Neural progenitor cell (in vitro differentiated cells): ENCODE results near the gene RPH3AL. TPM values are rescaled to one million over a fixed set of nuclear protein-coding genes. Genes with fewer than 3 reads are reported as not detected.

Experiments
- DNase-seq: peaks from one replicate; pipeline ENCODE4 v3.0.0-alpha.2; 2016; ENCODE audit warnings: low spot score
- H2AFZ ChIP-seq: fragments of 200-600 bp; sonication (generic); replicated peaks from 2 replicates; pipeline ENCODE4 v1.6.1; 2016; ENCODE audit warnings: antibody characterized with exemption
- H3F3A ChIP-seq: fragments of 200-600 bp; sonication (generic); 2 replicates; pipeline ENCODE4 v1.6.1; 2016; ENCODE audit warnings: antibody characterized with exemption, low read depth
- H3K27ac ChIP-seq: fragments of 200-600 bp; sonication (generic); 2 replicates; pipeline ENCODE4 v1.5.1; 2016; ENCODE audit warnings: mild to moderate bottlenecking
- H3K27me3 ChIP-seq: fragments of 200-600 bp; sonication (generic); 2 replicates; pipeline ENCODE4 v1.6.1; 2016; ENCODE audit warnings: mild to moderate bottlenecking, moderate library complexity
- H3K36me3 ChIP-seq: fragments of 200-600 bp; sonication (generic); 2 replicates; pipeline ENCODE4 v1.5.1; 2016
- H3K4me1 ChIP-seq: fragments of 200-600 bp; sonication (generic); 2 replicates; pipeline ENCODE4 v1.6.1; 2016; ENCODE audit warnings: mixed run types
- H3K4me2 ChIP-seq: fragments of 200-600 bp; sonication (generic); 2 replicates; pipeline ENCODE4 v1.6.1; 2016
- H3K4me3 ChIP-seq: fragments of 200-600 bp; sonication (generic); 2 replicates; pipeline ENCODE4 v1.5.1; 2016
- H3K79me2 ChIP-seq: fragments of 200-600 bp; sonication (generic); 2 replicates; pipeline ENCODE4 v1.6.1; 2016; ENCODE audit warnings: low read depth
- H3K9ac ChIP-seq: fragments of 200-600 bp; sonication (generic); 2 replicates; pipeline ENCODE4 v1.6.1; 2016
- H3K9me3 ChIP-seq: fragments of 200-600 bp; sonication (generic); 2 replicates; pipeline ENCODE4 v1.5.1; 2016; ENCODE audit warnings: low read depth
- H4K20me1 ChIP-seq: fragments of 200-600 bp; sonication (generic); 2 replicates; pipeline ENCODE4 v1.6.1; 2016; ENCODE audit warnings: low read depth
- H3K27ac Mint-ChIP-seq: 3 replicates; pipeline ENCODE4 v1.8.0; 2021; ENCODE audit warnings: mixed read lengths
- H3K27me3 Mint-ChIP-seq: 2 replicates; pipeline ENCODE4 v1.8.0; 2022; ENCODE audit warnings: low read depth, mild to moderate bottlenecking, inconsistent platforms, moderate library complexity, mixed read lengths; ENCODE audit not compliant: insufficient read depth
- H3K36me3 Mint-ChIP-seq: 3 replicates; pipeline ENCODE4 v1.8.0; 2021; ENCODE audit warnings: mixed read lengths
- H3K4me1 Mint-ChIP-seq: 3 replicates; pipeline ENCODE4 v1.8.0; 2021; ENCODE audit warnings: mixed read lengths
- H3K4me3 Mint-ChIP-seq: 3 replicates; pipeline ENCODE4 v1.8.0; 2021; ENCODE audit warnings: mild to moderate bottlenecking, moderate library complexity, mixed read lengths
- H3K9me3 Mint-ChIP-seq: 3 replicates; pipeline ENCODE4 v1.8.0; 2020; ENCODE audit warnings: mixed read lengths
- EZH2 ChIP-seq: fragments of 200-600 bp; sonication (generic); IDR thresholded peaks from 2 replicates; pipeline ENCODE4 v1.6.1; 2017; ENCODE audit warnings: antibody characterized with exemption, mild to moderate bottlenecking, moderate library complexity
- EZH2phosphoT487 ChIP-seq: fragments of 200-600 bp; sonication (generic); IDR thresholded peaks from 2 replicates; pipeline ENCODE4 v1.6.1; 2017; ENCODE audit warnings: antibody characterized with exemption
- total RNA-seq: library from RNA; depleted of rRNA; stranded (reverse); fragments of >200 nt; gene quantifications from 2 replicates; pipeline ENCODE4 v1.2.3, GENCODE V29; 2015; ENCODE audit warnings: low replicate concordance
- TF ChIP-seq, protein P1 (sequence below): fragments of 200-600 bp; sonication (generic); IDR thresholded peaks from 2 replicates; pipeline ENCODE4 v1.5.1; 2017; ENCODE audit warnings: antibody characterized with exemption, mild to moderate bottlenecking

The RPH3AL gene
- total RNA-seq, 1 donor from 2014 or later = 7.5 TPM

DNA sequence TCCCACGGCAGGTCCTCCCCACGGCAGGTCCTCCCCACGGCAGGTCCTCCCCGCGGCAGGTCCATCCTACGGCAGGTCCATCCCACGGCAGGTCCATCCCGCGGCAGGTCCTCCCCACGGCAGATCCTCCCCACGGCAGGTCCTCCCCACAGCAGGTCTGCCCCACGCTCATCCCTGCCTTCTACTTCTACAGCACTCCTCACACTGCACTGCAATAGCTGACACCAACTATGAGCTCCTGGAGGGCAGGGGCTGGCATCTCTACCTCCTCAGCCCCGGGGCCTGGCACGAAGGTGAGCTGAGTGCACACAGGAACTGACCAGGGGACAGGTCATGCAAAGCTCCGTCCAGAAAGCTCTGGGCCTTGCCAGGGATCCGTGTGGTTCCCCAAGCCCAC is 45.3 kb downstream of the RPH3AL start:
- Histone ChIP-seq H3K4me2 (no peak overlapping the region), H3K79me2 (no peaks in the 10 kb centered on the region), H3K27ac (no peak overlapping the region), H4K20me1 (peaks cover 7% of the 10 kb centered on the region), H3K4me3 (no peak overlapping the region), H3K36me3 (no peaks in the 10 kb centered on the region), H2AFZ (no peak overlapping the region), H3K9ac (no peak overlapping the region), H3F3A (peaks cover 19% of the 10 kb centered on the region), H3K27me3 (no peaks in the 10 kb centered on the region), H3K9me3 (no peaks in the 10 kb centered on the region), H3K4me1 (peaks cover 35% of the 10 kb centered on the region)
- H3K27me3 Mint-ChIP-seq = peaks cover 12% of the 10 kb centered on the region
- TF ChIP-seq EZH2 (no peak), EZH2phosphoT487 (no peak)
- TF ChIP-seq, protein P1, sequence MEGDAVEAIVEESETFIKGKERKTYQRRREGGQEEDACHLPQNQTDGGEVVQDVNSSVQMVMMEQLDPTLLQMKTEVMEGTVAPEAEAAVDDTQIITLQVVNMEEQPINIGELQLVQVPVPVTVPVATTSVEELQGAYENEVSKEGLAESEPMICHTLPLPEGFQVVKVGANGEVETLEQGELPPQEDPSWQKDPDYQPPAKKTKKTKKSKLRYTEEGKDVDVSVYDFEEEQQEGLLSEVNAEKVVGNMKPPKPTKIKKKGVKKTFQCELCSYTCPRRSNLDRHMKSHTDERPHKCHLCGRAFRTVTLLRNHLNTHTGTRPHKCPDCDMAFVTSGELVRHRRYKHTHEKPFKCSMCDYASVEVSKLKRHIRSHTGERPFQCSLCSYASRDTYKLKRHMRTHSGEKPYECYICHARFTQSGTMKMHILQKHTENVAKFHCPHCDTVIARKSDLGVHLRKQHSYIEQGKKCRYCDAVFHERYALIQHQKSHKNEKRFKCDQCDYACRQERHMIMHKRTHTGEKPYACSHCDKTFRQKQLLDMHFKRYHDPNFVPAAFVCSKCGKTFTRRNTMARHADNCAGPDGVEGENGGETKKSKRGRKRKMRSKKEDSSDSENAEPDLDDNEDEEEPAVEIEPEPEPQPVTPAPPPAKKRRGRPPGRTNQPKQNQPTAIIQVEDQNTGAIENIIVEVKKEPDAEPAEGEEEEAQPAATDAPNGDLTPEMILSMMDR = no peak
- no peak for DNase-seq
- peaks cover 66% of the 10 kb centered on the region for H3K4me1 Mint-ChIP-seq
- peak overlapping the region; percentile 95 for H3K27ac Mint-ChIP-seq
- no peaks in the 10 kb centered on the region for H3K9me3 Mint-ChIP-seq
- no peak overlapping the region for H3K4me3 Mint-ChIP-seq
- no peaks in the 10 kb centered on the region for H3K36me3 Mint-ChIP-seq

DNA sequence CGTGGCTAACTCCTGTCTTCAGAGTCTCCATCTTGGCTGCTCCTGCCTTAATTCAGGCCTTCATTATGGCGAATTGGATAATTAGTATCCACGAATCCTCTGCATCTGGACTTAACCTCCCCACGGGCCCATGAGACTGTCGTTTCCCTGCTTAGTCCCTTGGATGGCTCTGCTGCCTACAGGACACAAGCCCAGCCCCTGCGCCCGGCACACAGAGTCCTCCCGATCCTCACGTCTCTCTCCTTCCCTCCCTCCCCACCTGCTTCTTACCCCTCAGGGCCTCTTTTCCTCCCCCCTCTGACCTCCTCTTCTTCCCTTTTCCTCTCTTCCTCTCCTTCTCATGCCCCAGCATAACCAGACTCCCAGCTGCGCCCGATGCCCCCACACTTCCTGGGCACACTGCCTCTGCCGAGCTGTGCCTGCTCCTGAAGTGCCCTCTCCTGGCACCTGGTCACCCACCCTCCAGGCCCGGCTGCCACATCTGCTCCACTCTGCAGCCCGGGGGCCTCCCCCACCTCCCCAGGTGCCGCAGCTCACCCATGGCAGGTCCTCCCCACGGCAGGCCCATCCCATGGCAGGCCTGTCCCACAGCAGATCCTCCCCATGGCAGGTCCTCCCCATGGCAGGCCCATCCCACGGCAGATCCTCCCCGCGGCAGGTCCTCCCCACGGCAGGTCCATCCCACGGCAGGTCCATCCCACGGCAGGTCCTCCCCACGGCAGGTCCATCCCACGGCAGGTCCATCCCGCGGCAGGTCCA is 45.9 kb downstream of the RPH3AL start:
- H3F3A ChIP-seq = peaks cover 19% of the 10 kb centered on the region
- H3K27me3 Mint-ChIP-seq = peaks cover 12% of the 10 kb centered on the region
- H3K9me3 ChIP-seq = no peaks in the 10 kb centered on the region
- no peak overlapping the region for H3K4me3 ChIP-seq
- H3K4me2 ChIP-seq = no peak overlapping the region
- peaks cover 66% of the 10 kb centered on the region for H3K4me1 Mint-ChIP-seq
- H3K9me3 Mint-ChIP-seq = no peaks in the 10 kb centered on the region
- H3K27ac Mint-ChIP-seq = peak overlapping the region; percentile 74
- no peaks in the 10 kb centered on the region for H3K27me3 ChIP-seq
- no peak for DNase-seq
- no peak overlapping the region for H2AFZ ChIP-seq
- H4K20me1 ChIP-seq = peaks cover 7% of the 10 kb centered on the region
- H3K36me3 ChIP-seq = no peaks in the 10 kb centered on the region
- H3K79me2 ChIP-seq = no peaks in the 10 kb centered on the region
- H3K36me3 Mint-ChIP-seq = no peaks in the 10 kb centered on the region
- H3K9ac ChIP-seq = no peak overlapping the region
- TF ChIP-seq EZH2 (no peak), EZH2phosphoT487 (no peak)
- TF ChIP-seq, protein P1 = no peak
- no peak overlapping the region for H3K4me3 Mint-ChIP-seq
- H3K27ac ChIP-seq = no peak overlapping the region
- peaks cover 29% of the 10 kb centered on the region for H3K4me1 ChIP-seq

GRCh38 chr17:306116-306515 is 46.5 kb downstream of the RPH3AL start:
- Histone ChIP-seq H3K4me3 (no peak overlapping the region), H3K27me3 (no peaks in the 10 kb centered on the region), H3K27ac (no peak overlapping the region), H3K36me3 (no peaks in the 10 kb centered on the region), H3K4me1 (peaks cover 23% of the 10 kb centered on the region), H3K9ac (no peak overlapping the region), H3F3A (peaks cover 16% of the 10 kb centered on the region), H4K20me1 (peaks cover 7% of the 10 kb centered on the region), H3K79me2 (no peaks in the 10 kb centered on the region), H2AFZ (no peak overlapping the region), H3K4me2 (no peak overlapping the region), H3K9me3 (no peaks in the 10 kb centered on the region)
- Mint-ChIP-seq H3K27ac (peak overlapping the region; percentile 74), H3K9me3 (no peaks in the 10 kb centered on the region), H3K4me1 (peaks cover 62% of the 10 kb centered on the region), H3K36me3 (no peaks in the 10 kb centered on the region), H3K27me3 (peaks cover 10% of the 10 kb centered on the region), H3K4me3 (no peak overlapping the region)
- TF ChIP-seq EZH2phosphoT487 (no peak), EZH2 (no peak)
- TF ChIP-seq, protein P1 = no peak
- DNase-seq = no peak
